Measurements from ENCODE around the gene H6PD. TPM values are rescaled to one million over a fixed set of nuclear protein-coding genes. Genes with fewer than 3 reads are reported as not detected.

The H6PD gene
- total RNA-seq = 10.5 TPM

- Histone ChIP-seq H3K27me3 (ENCODE audit: insufficient read depth, low read length) (no peaks in the 10 kb centered on the region), H3K9me3 (ENCODE audit: low read depth, low read length) (no peaks in the 10 kb centered on the region), H3K4me1 (ENCODE audit: insufficient read depth, low read length) (peaks cover 64% of the 10 kb centered on the region), H3K4me3 (ENCODE audit: low read length) (peak within 1 kb of the TSS; percentile 59)
Measured at GRCh38 chr1:9234223-9235095, at the start of gene H6PD. Gene H6PD, plus strand, starts transcription at chr1:9234774. Its CDS starts 10,161 bp downstream, at chr1:9244935.

DNA sequence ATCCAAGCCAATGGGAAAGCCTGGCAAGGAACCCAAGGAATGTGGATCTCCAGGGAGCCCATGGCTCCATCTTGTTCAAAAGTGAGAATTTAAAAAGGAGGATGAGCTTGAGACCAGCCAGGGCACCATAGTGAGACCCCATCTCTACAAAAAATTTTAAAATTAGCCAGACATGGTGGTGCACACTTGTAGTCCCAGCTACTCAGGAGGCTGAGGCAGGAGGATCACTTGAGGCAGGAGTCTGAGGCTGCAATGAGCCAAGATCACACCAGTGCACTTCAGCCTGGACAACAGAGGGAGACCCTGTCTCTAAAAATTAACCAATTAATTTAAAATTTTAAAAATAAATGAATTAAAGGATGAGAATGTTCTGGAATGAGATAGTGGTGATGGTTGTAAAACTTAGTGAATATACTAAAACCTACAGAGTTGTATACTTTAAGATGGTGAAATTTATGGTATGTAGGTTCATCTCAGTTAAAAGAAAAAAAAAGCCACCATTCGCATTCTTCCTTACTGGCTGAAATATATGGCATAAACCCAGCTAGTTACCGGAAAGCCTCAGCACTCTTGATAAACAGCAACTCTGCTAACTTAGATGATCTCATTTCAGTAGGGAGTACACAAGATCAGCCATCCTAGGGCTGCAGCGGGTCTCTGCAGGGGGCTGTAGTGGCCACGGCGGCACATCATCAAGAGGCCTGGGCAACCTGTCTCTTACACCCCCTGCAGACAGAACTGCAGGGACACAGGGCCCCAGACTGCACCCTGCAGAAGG is 48.3 kb upstream of the H6PD start:
- Histone ChIP-seq H3K4me3 (ENCODE audit: low read length) (no peak overlapping the region), H3K27me3 (ENCODE audit: insufficient read depth, low read length) (peaks cover 17% of the 10 kb centered on the region), H3K9me3 (ENCODE audit: low read depth, low read length) (no peaks in the 10 kb centered on the region)

DNA sequence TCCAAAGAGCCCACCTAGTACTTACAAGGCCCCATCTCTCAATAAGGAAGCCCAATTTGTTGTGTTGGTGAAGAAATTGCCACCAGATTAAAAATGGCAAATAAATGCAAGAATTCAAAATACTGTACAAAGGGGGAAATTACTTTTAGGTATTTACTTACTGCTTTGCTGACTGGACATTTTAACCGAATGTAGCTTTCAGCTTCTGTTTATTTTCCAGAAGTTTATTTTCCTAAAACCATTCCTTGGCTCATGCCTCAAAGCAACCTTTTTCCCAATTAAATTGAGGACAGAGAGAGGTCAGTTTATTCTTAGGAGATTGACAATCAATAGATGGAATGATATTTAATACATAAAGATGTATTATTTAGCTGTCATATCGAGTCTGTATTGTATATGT is 47.6 kb upstream of the H6PD start:
- Histone ChIP-seq H3K27me3 (ENCODE audit: insufficient read depth, low read length) (peaks cover 13% of the 10 kb centered on the region), H3K4me1 (ENCODE audit: insufficient read depth, low read length) (peaks cover 11% of the 10 kb centered on the region), H3K4me3 (ENCODE audit: low read length) (no peak overlapping the region), H3K9me3 (ENCODE audit: low read depth, low read length) (no peaks in the 10 kb centered on the region)

More for the DNA sequence above, 48.3 kb upstream of the H6PD start:
- H3K4me1 ChIP-seq (ENCODE audit: insufficient read depth, low read length) = peaks cover 19% of the 10 kb centered on the region

GRCh38 chr1:9190234-9190633 is 44.3 kb upstream of the H6PD start:
- Histone ChIP-seq H3K4me1 (ENCODE audit: insufficient read depth, low read length) (no peaks in the 10 kb centered on the region), H3K27me3 (ENCODE audit: insufficient read depth, low read length) (no peaks in the 10 kb centered on the region), H3K4me3 (ENCODE audit: low read length) (no peak overlapping the region), H3K9me3 (ENCODE audit: low read depth, low read length) (no peaks in the 10 kb centered on the region)

DNA sequence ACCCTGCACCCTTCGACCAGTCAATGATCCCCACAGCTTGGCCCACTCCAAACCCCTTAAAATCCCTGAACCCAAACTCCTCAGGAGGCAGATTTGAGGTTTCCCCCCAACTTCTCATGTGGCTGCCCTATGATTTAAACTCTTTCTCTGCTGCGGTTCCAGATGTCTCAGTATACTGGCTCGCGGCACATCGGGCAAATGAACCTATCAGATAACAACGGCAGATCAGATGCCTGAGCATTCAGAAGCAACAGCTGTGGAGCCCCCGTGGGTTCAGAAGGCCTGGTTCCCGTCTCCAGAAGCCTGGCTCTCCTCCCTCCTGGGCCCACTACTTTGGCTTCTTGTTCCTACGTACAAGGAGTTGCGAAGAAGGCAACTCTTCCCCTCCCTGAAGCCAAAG is 43.3 kb upstream of the H6PD start:
- Histone ChIP-seq H3K27me3 (ENCODE audit: insufficient read depth, low read length) (no peaks in the 10 kb centered on the region), H3K4me3 (ENCODE audit: low read length) (no peak overlapping the region), H3K9me3 (ENCODE audit: low read depth, low read length) (no peaks in the 10 kb centered on the region), H3K4me1 (ENCODE audit: insufficient read depth, low read length) (peaks cover under 1% of the 10 kb centered on the region)

GRCh38 chr1:9192578-9193232 is 41.9 kb upstream of the H6PD start:
- peaks cover 5% of the 10 kb centered on the region for H3K27me3 ChIP-seq (ENCODE audit: insufficient read depth, low read length)
- no peaks in the 10 kb centered on the region for H3K9me3 ChIP-seq (ENCODE audit: low read depth, low read length)
- H3K4me3 ChIP-seq (ENCODE audit: low read length) = no peak overlapping the region
- H3K4me1 ChIP-seq (ENCODE audit: insufficient read depth, low read length) = peaks cover 9% of the 10 kb centered on the region

DNA sequence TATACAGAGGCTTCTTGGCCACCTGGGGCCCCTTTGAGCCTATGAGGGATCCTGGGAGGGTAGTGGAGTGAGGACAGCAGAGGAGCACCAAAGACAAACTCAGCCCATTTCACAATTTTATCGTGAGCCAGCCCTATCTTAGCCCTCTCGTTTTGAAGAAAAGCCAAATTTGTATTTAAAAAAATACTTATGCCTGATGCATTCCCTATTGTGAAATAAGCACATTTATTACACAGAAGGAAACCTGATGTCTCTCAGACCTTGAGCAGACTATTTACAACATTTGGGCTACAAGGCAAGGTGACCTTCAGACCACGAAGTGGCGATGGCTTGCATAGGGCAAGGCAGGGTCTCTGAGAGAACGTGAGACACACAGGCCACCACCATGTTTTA is 41.3 kb upstream of the H6PD start:
- H3K27me3 ChIP-seq (ENCODE audit: insufficient read depth, low read length) = peaks cover 10% of the 10 kb centered on the region
- peaks cover 9% of the 10 kb centered on the region for H3K4me1 ChIP-seq (ENCODE audit: insufficient read depth, low read length)
- no peaks in the 10 kb centered on the region for H3K9me3 ChIP-seq (ENCODE audit: low read depth, low read length)
- H3K4me3 ChIP-seq (ENCODE audit: low read length) = no peak overlapping the region

DNA sequence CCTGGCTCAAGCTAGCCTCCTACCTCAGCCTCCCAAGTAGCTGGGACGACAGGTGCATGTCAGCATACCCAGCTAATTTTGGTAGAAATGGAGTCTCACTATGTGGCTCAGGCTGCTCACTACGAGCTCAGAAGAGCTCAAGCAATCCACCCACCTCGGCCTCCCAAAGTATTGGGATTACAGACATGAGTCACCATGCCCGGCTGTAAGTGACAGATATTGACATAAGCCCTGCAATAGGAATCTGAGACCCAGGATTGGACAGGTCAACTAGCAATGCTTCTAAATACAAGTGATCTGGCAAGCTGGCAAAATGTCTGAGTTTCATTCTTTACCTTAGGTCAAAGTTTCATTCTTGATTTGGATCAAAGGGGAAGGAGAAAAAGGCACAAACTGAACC is 40.5 kb upstream of the H6PD start:
- peaks cover 9% of the 10 kb centered on the region for H3K4me1 ChIP-seq (ENCODE audit: insufficient read depth, low read length)
- peaks cover 15% of the 10 kb centered on the region for H3K27me3 ChIP-seq (ENCODE audit: insufficient read depth, low read length)
- H3K9me3 ChIP-seq (ENCODE audit: low read depth, low read length) = no peaks in the 10 kb centered on the region
- no peak overlapping the region for H3K4me3 ChIP-seq (ENCODE audit: low read length)

GRCh38 chr1:9195651-9196050 is 38.9 kb upstream of the H6PD start:
- peaks cover 9% of the 10 kb centered on the region for H3K4me1 ChIP-seq (ENCODE audit: insufficient read depth, low read length)
- peaks cover 32% of the 10 kb centered on the region for H3K27me3 ChIP-seq (ENCODE audit: insufficient read depth, low read length)
- H3K4me3 ChIP-seq (ENCODE audit: low read length) = no peak overlapping the region

DNA sequence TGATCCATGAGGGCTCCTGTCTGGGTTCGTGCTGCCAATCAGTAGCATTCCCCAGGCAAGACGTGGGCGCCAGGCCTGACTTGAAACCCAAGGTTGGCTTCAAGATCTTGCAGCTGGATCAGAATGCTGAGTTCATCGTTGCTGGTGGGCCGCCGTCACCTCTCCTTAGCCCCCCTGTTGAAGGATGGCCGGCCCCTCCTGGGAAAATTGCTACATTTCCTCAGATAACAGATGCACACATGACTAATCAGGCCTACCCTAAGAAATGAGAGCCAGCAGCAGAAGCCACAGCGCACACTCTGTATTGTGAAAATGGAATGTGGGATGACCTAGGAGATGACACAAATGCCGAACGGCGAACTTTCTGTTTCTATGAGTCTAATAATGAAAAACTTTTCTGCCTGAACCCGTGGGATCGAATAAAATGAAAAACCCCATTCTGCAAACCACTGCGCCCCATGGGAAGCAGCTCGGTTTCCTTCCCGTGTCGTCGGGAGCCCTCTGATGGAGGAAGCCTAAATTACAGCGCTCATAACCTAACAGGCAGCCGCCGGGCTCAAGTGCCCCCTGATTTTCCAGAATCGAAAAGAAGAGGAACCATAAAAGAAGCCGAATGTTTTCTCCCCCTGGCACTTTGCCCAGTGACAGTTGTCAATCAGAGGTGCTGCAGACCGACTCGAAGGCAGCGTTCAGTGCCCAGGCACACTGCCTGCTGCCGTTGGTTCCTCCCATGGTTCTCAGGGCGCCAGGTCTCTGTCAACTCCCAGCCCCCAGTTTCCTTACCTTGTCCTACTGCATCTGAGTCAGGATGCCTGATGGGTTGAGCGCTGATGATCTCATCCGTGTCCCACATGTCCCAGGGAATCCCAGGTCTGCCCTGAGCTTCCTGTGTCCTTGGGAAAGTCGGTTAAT is 38.2 kb upstream of the H6PD start:
- Histone ChIP-seq H3K9me3 (ENCODE audit: low read depth, low read length) (no peaks in the 10 kb centered on the region), H3K27me3 (ENCODE audit: insufficient read depth, low read length) (peaks cover 39% of the 10 kb centered on the region), H3K4me1 (ENCODE audit: insufficient read depth, low read length) (peaks cover 15% of the 10 kb centered on the region), H3K4me3 (ENCODE audit: low read length) (no peak overlapping the region)

More at GRCh38 chr1:9195651-9196050, 38.9 kb upstream of the H6PD start:
- H3K9me3 ChIP-seq (ENCODE audit: low read depth, low read length) = no peaks in the 10 kb centered on the region

DNA sequence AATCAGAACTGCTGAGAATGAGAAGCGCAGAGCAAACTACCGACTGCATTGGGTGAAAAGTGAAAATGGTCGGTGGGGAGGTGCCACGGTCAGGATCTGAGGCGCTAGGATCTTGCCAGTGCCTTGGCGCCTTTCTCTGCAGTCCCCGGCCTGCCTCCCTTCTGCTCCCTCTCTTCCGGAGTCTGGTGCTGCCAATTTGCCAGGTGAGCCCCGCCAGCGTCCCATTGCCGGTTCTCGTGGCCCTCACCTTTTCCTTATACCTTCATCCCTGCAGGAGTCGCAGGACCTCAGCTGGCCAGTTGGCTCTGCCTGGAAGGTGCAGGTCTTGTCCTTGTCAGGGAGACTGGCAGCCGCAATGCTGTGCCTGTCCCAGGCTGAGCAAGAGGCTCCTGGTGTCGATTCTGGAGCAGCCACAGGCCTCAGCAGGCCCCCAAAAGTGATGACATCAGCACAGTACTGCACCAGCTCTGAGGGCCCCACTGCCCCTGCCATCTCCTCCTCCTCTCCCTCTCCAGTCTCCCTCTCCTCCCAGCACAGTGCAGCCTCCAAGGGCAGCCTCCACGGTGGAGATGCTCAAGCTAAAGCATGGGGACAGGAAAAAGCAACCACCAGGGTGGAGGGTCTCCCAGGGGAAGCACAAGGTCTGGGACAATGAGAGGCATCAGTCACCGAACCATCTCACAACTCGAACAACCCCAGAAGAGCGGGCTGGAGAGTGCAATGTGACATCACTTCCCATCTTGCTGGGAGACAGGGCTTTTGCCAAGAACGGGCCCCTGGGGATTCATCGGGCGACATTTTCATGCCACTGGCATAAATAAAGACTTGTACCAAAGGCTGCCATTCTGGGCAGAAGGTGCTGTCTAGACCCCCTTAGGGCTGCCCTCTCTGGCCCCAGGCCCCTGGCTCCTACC is 37.1 kb upstream of the H6PD start:
- peaks cover 25% of the 10 kb centered on the region for H3K4me1 ChIP-seq (ENCODE audit: insufficient read depth, low read length)
- H3K4me3 ChIP-seq (ENCODE audit: low read length) = no peak overlapping the region
- peaks cover 50% of the 10 kb centered on the region for H3K27me3 ChIP-seq (ENCODE audit: insufficient read depth, low read length)
- no peaks in the 10 kb centered on the region for H3K9me3 ChIP-seq (ENCODE audit: low read depth, low read length)

GRCh38 chr1:9198538-9199361 is 35.8 kb upstream of the H6PD start:
- no peaks in the 10 kb centered on the region for H3K9me3 ChIP-seq (ENCODE audit: low read depth, low read length)
- peaks cover 27% of the 10 kb centered on the region for H3K4me1 ChIP-seq (ENCODE audit: insufficient read depth, low read length)
- no peak overlapping the region for H3K4me3 ChIP-seq (ENCODE audit: low read length)
- H3K27me3 ChIP-seq (ENCODE audit: insufficient read depth, low read length) = peaks cover 63% of the 10 kb centered on the region

GRCh38 chr1:9200441-9200840 is 34.1 kb upstream of the H6PD start:
- H3K4me1 ChIP-seq (ENCODE audit: insufficient read depth, low read length) = peaks cover 27% of the 10 kb centered on the region
- H3K9me3 ChIP-seq (ENCODE audit: low read depth, low read length) = no peaks in the 10 kb centered on the region
- peaks cover 72% of the 10 kb centered on the region for H3K27me3 ChIP-seq (ENCODE audit: insufficient read depth, low read length)
- H3K4me3 ChIP-seq (ENCODE audit: low read length) = no peak overlapping the region
